HG03378 (cell line): ENCODE data around the gene TAF12.
A peak's percentile ranks its signal among the peaks of the same experiment; 100 is the strongest.
"Not testable (repeated sequence)": the region's sequence is repeated elsewhere in the genome, so short reads cannot be mapped to it uniquely, and the experiment has no call there.

Source experiments
- ATAC-seq: cut with Tn5 transposase; IDR thresholded peaks from one replicate; pipeline ENCODE4 v1.9.1; 2021; ENCODE audit warnings: mild to moderate bottlenecking, moderate library complexity; ENCODE audit not compliant: unreplicated experiment

Gene TAF12

GRCh38 chr1:28645406-28645805, 2.5 kb upstream of the TAF12 start:
- not testable (repeated sequence) for ATAC-seq

GRCh38 chr1:28644494-28644893, 1.6 kb upstream of the TAF12 start:
- ATAC-seq, result no peak

DNA sequence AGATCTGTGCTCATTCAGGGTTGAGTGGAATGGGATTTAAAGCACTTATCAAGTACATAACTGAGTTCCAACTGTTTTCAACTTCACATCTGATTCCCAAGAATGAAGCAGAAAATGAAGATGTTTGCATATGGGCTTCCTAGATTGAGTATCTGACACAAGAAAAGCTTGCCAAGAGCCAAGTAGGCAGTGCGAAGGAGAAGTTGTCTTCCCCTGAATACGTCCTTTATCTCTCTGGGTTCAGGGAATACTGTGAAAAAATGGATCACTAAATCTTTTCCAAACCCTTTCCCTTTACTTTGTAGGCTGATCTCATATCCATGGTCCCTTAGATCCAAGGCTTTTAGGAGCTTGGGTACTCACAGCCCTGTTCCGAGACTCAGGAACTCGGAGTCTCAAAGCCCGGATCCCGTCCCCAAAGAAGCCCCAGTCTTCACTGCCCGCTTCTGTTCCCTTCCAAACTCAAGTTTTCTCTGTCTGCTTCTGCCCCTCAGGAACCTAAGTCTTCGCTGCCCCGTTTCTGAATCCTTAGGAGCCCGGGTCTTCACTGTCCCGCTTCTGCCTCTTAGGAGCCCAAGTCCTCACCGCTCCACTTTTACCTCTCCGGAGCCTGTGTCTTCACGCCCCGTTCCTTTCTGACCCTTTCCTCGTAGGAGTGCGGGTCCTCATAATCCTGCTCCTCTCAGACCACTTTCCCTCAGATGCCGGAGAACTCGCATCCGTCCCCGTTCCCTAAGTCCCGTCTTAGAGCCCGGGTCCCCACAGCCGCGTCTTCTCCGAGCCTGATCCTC, 616 bp downstream of the TAF12 start:
- peak; percentile 4 for ATAC-seq

DNA sequence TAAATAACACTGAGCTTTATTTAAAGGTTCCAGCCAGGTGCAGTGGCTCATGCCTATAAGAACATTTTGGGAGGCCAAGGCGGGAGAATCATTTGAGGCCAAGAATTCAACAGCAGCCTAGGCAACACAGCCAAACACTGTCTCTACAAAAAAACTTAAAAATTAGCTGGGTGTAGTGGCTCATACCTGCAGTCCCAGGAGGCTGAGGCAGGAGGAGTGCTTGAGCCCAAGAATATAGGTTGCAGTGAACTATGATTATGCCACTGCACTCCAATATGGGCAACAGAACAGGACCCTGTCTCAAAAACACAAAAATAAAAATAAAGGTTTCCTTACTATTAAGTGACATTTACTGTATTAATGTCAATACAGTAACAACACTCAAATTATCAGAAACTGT, 2.1 kb downstream of the TAF12 start:
- no peak for ATAC-seq

DNA sequence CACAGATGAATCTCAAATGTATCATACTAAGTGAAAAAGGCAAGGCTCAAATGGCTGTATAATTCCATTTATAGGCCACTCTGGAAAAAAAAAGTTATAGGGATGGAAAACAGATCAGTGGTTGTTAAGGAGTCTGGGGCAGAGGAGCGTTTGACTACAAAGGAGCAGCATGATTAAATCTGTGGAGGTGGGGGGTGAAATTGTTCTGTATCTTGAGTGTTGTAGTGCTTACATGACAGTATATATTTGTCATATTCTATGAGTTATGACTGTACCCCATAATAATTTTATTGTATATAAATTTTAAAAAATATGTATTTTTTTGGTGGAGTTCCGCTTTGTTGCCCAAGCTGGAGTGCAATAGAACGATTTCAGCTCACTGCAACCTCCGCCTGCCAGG, 10.3 kb downstream of the TAF12 start:
- ATAC-seq, result no peak

DNA sequence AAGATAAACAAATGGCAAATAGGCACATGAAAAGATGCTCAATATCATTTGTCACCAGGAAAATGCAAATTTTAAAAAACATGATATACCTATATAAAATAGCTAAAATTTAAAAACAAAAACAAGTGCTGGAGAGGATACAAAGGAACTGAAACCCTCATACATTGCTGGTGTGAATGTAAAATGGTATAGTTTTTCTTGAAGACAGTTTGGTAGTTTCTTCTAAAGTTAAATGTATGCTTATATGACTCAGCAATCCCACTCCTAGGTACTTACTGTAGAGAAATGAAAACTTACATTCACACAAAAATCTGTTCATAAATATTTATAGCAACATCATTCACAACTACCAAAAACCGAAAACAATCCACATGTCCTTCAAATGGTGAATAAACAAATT, 11.2 kb downstream of the TAF12 start:
- no peak for ATAC-seq

DNA sequence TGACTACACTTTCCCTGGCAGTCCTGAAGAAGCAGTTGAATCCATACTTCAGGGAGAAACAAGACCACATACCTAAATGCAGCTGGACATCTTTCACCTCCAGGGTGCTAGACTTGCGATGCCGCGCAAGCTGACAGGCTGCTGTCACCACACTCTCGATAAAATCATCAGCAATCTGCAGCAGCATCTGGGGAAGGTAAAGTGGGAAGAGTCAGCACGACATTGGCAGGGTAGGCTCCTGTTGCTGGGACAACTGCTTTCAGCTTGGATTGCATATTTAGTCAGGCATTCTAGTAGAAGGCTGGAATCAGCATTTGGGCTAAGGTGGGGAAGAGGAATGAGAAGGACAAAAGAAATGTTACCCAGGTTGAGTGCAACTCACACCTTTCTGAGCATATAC, 29.7 kb downstream of the TAF12 start:
- ATAC-seq, result no peak

- no peak for ATAC-seq
Observed at GRCh38 chr1:28606771-28607170, 36.1 kb downstream of the TAF12 start.

DNA sequence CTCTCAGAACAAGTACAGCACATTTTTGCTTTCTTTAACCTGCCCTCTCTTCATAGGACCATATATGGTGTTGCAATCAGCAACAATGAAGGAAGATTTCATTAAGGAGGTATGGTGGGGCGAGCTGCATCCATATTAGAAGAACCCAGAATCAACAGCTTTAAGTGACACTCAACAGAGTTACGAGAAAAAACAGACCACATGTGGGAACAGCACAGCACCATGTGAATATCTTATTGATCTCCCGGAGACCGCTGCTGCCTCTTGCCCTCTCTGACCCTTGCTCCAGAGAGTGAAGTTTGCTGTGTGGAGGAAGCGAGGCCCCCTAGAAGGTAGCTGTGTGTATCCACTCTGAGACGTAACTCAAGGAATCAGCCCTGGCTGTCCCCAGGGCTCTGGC, 37.9 kb downstream of the TAF12 start:
- no peak for ATAC-seq

DNA sequence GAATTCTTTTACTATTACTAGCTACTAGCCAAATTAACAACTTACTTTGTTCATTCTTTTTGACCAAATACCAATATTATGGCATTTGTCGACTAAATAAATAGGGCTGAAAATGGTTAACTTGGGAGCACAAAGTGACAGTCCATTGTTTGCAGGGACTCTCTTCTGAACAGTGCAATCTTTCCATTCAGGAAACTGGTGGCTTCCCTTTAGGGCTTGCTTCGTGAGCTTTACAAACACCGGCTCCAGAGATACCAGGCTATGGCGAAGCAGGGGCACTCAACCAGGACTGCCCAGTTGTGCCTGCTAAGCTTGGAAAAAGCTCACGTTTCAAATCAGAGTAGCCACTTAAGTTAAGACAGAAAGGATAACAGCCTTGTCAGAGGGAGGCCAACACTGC, 38.5 kb downstream of the TAF12 start:
- no peak for ATAC-seq

- no peak for ATAC-seq
Observed at GRCh38 chr1:28602536-28603439, 40.1 kb downstream of the TAF12 start.

DNA sequence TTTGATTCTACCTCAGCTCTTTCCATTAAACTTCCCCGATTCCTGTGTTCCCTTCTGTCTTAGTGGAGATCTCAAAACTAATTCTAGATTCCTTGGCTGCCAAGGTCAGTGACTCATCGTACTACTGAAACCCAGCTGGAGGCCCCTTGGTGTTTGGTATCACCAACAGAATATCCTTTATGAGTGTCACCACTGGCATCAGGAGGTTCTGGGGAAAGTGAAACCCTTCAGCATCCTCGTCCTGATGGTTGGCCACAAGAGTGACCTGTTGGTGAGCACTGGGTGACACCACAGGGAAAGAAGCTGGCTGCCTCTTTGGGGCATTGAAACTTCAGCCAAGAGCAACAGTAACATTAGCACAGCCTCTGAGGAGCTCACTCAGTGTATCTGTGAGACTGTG, 41.2 kb downstream of the TAF12 start:
- no peak for ATAC-seq

DNA sequence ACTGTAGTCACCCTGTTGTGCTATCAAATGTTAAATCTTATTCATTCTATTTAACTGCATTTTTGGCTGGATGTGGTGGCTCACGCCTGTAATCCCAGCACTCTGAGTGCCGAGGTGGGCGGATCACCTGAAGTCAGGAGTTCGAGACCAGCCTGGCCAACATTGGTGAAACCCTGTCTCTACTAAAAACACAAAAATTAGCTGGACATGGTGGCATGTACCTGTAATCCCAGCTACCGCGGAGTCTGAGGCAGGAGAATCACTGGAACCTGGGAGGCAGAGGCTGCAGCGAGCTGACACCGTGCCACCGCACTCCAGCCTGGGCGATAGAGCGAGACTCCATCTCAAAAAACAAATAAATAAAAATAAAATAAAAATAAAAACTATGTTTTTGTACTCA, 46.6 kb downstream of the TAF12 start:
- ATAC-seq, result not testable (repeated sequence)

- no peak for ATAC-seq
Observed at GRCh38 chr1:28595412-28596191, 47.3 kb downstream of the TAF12 start.

DNA sequence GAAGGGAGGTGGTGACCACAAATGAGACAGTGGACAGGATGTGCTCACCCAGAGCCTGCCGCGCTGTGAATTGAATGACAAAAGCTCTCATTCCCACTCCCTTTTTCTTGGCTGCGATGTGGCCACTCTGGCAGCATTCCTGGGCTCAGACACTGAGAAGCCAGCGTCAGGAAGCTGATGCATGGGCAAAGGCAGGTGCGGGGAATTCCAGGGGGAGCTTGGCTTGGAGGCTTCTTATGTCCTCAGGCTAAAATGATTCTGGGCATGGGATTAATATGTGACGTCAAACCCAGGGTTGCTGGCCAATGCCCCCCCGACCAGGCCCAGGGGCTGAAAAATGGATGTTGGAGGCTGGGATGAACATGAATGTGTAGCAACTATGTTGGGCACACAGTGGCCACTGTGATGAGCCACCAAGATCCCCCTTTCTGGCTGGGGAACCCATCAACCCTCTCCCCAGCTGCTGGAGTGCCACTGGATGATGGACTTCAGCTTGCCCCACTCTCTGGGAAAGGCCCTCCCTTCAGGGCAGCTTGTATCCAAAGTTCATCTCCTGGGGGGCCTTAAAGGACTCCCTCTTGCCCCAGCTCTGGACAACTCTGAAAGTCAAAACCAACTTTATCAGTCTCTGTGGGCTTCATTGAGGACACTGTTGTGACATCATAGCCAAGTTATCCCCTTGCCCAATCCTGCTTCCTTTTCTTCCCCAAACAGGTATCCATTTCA, 48.0 kb downstream of the TAF12 start:
- ATAC-seq, result not testable (repeated sequence)

- ATAC-seq, result not testable (repeated sequence)
Observed at GRCh38 chr1:28593988-28594356, 48.9 kb downstream of the TAF12 start.

DNA sequence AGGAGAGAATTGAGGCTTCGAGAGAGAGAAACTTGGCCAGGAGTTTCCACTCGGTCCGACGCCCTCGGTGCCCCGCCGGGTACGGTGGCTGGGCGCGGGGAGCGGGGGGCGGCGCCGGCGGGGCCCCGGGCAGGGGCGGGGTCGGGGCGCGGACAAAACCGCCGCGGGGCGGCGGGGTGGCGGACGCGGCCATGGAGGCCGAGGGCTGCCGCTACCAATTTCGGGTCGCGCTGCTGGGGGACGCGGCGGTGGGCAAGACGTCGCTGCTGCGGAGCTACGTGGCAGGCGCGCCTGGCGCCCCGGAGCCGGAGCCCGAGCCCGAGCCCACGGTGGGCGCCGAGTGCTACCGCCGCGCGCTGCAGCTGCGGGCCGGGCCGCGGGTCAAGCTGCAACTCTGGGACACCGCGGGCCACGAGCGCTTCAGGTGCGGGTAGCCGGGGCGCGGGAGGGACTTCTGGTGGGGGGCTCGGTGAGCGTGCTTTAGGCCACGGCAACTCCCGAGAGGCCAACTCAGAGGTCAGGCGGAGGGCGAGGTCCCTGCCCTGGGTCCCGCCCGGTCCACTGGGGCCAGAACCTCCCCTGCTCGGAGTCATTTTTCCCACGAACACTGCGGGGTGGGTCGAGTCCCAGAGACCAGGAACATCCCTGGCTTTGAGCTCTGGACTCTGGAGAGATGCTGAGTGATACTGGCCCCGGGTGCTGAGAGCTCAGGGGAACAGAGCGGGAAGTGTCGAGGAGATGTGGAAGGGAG, 50.4 kb downstream of the TAF12 start:
- ATAC-seq, result no peak

DNA sequence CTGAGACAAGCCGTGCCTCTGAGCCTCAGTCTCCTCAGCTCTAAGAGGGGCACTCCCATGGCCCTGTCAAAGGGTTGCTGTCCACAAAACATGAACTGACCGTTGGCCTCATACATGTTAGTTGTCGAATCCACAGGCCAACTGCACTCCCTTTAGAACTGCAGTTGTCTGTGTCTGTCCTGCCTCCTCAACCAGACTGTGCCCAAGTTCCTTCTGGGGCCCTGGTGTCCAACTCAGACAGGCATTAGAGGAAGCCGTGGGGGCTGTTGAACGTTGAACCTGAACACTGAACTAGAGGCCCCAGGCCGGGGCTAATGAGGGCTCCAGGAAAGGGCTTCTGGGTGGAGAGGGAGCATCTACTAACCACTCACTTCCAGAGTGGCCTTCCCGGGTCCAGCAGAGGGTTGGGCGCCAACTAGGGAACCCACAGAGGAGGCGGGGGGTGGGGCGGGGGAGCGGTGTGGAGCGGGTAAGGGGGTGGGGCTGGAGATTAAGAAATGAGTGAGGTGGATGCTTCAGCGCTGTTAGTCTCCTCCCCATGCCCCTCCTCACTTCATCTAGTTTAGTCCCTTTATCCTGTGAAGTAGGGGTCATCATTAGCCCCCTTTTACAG, 51.1 kb downstream of the TAF12 start, which contains the start of gene RAB42:
RAB42 (plus strand) TSS at position 558 of the 613 bp plus-strand sequence. CDS start 247 bp downstream, outside the sequence.
- no peak for ATAC-seq
